Stimulated activated memory B cell treated with anti-CD40 and anti-IgM and Interleukin-4, amounts not matched to agents 10 μg/mL and 1 μg/mL and 100 μg/mL, for 72 hours (primary cell): ENCODE results near the gene ACVRL1.

Source experiments
- ATAC-seq: fragments of 150-1000 bp; cut with Tn5 transposase; 2 replicates; pipeline ENCODE4 v1.10.0; 2021
- H3K27ac Mint-ChIP-seq: one replicate; pipeline ENCODE4 v1.8.0; 2022; ENCODE audit warnings: mild to moderate bottlenecking, mixed read lengths
- H3K27me3 Mint-ChIP-seq: one replicate; pipeline ENCODE4 v1.8.0; 2022; ENCODE audit warnings: mixed read lengths
- H3K36me3 Mint-ChIP-seq: one replicate; pipeline ENCODE4 v1.8.0; 2022; ENCODE audit warnings: mixed read lengths
- H3K4me1 Mint-ChIP-seq: one replicate; pipeline ENCODE4 v1.8.0; 2022; ENCODE audit warnings: mixed read lengths
- H3K4me3 Mint-ChIP-seq: one replicate; pipeline ENCODE4 v1.8.0; 2022; ENCODE audit warnings: mild to moderate bottlenecking, moderate library complexity, mixed read lengths
- H3K9me3 Mint-ChIP-seq: one replicate; pipeline ENCODE4 v1.8.0; 2022; ENCODE audit warnings: mixed read lengths

Gene ACVRL1

DNA sequence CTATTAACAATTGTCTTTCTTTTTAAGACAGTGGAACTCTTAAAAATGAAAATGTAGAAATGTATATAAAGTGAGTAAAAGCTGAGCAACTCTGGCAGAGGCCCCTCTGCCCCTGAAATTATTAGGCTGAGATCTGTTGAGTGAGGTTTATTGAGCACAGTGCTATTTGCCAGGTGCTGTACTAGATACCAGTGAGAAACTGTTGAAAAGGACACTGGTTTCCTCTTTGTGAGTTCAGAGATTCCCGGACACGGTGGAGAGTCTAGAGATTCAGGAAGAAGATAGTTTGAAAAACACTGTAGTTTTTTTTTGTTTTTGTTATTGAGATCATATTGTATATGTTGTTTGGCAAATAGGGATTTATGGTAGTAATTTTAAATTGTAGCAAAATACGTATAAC is 55.4 kb downstream of the ACVRL1 start:
- Mint-ChIP-seq H3K9me3 (no peaks in the 10 kb centered on the region), H3K36me3 (peaks cover 16% of the 10 kb centered on the region), H3K4me3 (no peak overlapping the region), H3K4me1 (no peaks in the 10 kb centered on the region), H3K27ac (no peak overlapping the region), H3K27me3 (no peaks in the 10 kb centered on the region)
- no peak for ATAC-seq

DNA sequence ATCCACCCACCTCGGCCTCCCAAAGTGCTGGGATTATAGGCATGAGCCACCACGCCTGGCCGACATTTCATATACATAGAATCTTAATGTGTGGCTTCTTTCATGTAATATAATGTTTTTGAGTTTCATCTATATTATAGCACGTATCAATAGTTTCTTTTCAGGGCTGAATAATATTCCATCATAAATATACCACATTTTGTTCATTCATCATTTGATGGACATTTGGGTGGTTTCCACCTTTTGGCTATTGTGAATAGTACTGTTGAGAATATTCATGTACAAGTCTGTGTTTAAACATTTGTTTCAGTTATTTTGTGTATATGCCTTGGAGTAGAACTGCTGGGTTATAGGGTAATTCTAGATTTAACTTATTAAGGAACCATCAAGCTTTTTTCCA is 56.2 kb downstream of the ACVRL1 start:
- Mint-ChIP-seq H3K27ac (no peak overlapping the region), H3K4me3 (no peak overlapping the region), H3K9me3 (no peaks in the 10 kb centered on the region), H3K4me1 (no peaks in the 10 kb centered on the region), H3K36me3 (peaks cover 16% of the 10 kb centered on the region), H3K27me3 (no peaks in the 10 kb centered on the region)
- ATAC-seq, result no peak

DNA sequence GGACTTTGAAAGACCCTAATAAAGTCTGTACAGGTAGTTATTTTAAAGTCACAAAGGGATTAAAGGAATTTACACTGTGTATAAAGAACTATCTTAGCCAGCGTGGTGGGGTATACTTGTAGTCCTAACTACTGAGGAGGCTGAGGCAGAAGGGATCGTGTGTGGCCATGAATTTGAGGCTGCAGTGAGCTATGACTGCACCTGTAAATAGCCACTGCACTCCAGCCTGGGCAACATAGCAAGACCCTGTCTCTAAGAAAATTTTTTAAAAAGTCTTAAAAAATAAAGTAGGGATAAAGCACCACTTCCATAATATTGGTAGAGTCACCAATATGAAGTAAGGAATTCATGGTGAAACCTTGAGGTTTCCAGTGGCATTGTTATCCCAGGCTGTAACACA is 62.3 kb downstream of the ACVRL1 start:
- Mint-ChIP-seq H3K27ac (no peak overlapping the region), H3K4me3 (no peak overlapping the region), H3K36me3 (peaks cover 1% of the 10 kb centered on the region), H3K27me3 (no peaks in the 10 kb centered on the region), H3K4me1 (peaks cover 50% of the 10 kb centered on the region), H3K9me3 (no peaks in the 10 kb centered on the region)
- no peak for ATAC-seq

DNA sequence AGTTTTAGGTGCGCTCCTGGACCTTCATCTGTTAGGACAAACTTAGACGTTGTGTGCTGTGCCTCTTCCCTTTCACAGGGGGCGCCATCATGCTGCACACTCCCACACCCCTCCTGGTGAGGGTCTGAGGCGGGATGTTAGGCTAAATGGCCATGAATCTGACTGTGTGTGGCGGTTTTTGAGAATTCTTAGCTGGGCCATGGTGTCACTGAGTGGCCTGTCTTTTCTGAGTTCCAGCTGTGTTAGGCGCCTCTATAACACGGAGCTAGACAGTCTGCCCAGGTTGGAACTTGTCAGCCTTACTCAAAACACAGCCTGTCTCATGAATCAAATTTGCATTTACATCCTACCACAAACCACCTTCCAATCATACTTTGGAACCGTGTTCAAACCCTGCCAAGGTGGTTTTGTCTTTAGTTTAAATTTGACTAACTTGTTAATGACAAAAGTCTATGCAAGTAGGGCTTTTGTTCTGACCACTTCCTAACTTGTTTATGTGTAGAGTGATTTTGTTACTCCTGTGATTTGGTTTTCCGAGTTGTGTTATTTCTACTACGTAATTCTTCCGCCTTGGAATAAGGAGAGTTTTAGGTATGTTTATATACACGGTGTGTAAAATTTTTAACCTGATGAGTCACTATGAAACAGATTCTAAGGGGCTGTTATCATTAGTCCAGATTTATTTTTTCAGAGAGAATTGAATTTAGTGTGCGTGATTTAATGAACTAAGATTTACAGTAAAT is 63.8 kb downstream of the ACVRL1 start:
- peak overlapping the region; percentile 59 for H3K27ac Mint-ChIP-seq
- H3K4me1 Mint-ChIP-seq, result peaks cover 62% of the 10 kb centered on the region
- H3K36me3 Mint-ChIP-seq, result peaks cover 10% of the 10 kb centered on the region
- ATAC-seq, result peak; percentile 96
- no peaks in the 10 kb centered on the region for H3K9me3 Mint-ChIP-seq
- H3K4me3 Mint-ChIP-seq, result peak overlapping the region; percentile 62
- H3K27me3 Mint-ChIP-seq, result no peaks in the 10 kb centered on the region

DNA sequence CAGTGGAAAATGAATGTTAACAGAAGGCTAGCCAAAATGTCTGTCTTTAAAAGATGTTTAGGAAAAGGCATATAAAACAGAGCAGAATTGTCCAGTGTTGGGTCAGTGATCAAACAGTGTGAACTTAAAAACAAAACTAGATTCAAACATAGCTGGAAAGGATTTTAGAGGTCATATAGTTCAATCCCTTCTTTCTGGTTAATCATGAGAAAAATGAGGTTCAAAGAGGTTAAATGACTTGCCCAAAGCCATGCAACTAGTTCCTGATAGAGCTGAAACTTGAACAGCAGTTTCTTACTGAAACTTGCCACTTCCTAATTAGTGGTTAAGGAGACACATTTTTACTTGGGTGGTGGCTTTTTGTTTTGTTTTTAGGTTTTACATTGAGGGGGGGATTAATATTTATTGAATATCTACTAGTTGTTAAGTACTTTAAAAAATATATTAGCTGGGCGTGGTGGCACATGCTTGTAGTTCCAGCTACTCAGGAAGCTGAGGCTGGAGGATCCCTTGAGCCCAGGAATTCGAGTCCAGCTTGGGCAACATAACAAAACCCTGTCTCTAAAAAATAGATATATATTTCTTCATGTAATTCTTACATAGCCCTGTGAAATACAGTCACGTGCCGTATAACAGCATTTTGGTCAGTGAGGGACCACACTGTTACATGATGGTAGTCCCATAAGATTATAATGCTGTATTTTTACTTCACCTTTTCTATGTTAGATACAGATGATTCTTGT is 64.5 kb downstream of the ACVRL1 start:
- no peaks in the 10 kb centered on the region for H3K9me3 Mint-ChIP-seq
- no peaks in the 10 kb centered on the region for H3K27me3 Mint-ChIP-seq
- H3K4me1 Mint-ChIP-seq, result peaks cover 69% of the 10 kb centered on the region
- peaks cover 18% of the 10 kb centered on the region for H3K36me3 Mint-ChIP-seq
- H3K4me3 Mint-ChIP-seq, result no peak overlapping the region
- peak; percentile 34 for ATAC-seq
- H3K27ac Mint-ChIP-seq, result peak overlapping the region; percentile 59

DNA sequence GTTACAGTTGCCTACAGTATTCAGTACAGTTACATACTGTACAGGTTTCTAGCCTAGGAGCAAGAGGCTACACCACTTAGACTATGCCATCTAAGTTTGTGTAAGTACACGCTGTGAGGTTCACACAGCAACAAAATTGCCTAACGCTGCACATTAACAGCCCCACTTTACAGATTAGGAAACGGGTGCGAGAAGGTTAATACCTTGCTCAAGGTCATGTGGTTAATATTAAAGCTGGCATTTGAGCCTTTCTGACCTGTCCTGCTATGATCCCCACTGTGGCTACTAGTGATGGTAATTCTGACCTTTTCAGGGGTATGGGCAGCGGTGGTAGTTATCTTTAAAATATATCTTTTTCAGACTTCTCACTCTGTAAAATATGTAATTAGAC is 65.1 kb downstream of the ACVRL1 start:
- Mint-ChIP-seq H3K27ac (no peak overlapping the region), H3K36me3 (peaks cover 19% of the 10 kb centered on the region), H3K4me1 (peaks cover 70% of the 10 kb centered on the region), H3K4me3 (no peak overlapping the region), H3K9me3 (no peaks in the 10 kb centered on the region), H3K27me3 (no peaks in the 10 kb centered on the region)
- ATAC-seq, result no peak

DNA sequence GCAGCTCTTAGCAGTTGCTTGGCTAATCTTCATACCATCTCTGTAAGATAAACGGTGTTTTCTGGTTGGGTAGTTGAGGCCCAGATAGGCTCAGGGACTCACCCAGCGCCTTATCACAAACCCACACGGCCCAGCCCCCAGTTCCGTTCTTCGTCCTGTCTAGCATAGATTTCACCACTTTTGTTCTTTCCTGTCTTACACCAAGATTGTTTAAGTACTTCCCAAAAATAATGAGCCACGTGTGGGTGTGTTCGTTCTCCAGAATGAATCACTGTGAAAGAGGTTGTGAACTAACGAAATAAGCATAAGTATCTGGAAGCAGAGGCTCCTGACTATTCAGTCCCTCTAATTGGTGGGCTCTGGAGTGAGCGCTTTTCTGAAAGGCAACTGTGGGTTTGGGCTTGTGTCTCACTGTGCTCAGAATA is 65.6 kb downstream of the ACVRL1 start:
- Mint-ChIP-seq H3K36me3 (peaks cover 21% of the 10 kb centered on the region), H3K27ac (no peak overlapping the region), H3K9me3 (no peaks in the 10 kb centered on the region), H3K4me3 (no peak overlapping the region), H3K27me3 (no peaks in the 10 kb centered on the region), H3K4me1 (peaks cover 70% of the 10 kb centered on the region)
- no peak for ATAC-seq
